Stomach (tissue), 4 donors: ENCODE data around the gene MYO16.

Source experiments
- POLR2A ChIP-seq, 4 donors: fragments of 450-650 bp; IDR thresholded peaks; one replicate each; pipeline ENCODE4 v1.6.1; 2016; ENCODE audit warnings: antibody characterized with exemption in 4 of 4, control low read depth in 2 of 4, mild to moderate bottlenecking in 1 of 4, moderate library complexity in 1 of 4
- POLR2AphosphoS5 ChIP-seq, 3 donors: sonication (generic); formaldehyde crosslinking; IDR thresholded peaks; one replicate each; pipeline ENCODE4 v1.6.1; 2016; ENCODE audit warnings: antibody characterized with exemption in 3 of 3
- TF ChIP-seq, protein P1 (sequence below), 7 experiments: fragments of 450-650 bp in 4 of 7; fragments of 200-600 bp in 3 of 7; sonication (generic) in 3 of 7; IDR thresholded peaks; one replicate each; pipeline ENCODE4 v1.5.1; 2016 to 2019; ENCODE audit warnings: antibody characterized with exemption in 7 of 7, control low read depth in 2 of 7, mild to moderate bottlenecking in 1 of 7

DNA sequence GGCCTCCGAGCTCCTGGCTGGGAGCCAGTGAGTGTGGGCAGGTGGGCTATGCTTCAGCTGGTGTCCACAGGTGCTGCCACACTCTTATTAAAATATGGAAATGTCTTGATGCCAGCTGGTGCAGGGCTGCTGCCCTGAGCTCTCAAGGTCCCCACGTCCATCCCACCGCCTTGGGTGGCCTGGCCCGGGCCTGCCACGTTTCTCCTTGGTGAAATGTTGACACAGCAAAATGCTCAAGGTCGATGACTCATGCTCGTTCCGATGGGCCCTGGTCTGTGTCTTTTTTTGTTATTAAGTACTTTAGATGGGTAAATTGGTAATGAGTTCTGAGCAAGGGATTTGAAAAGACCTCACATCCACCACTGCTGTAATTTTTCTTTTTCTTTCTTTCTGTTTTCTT, 524.7 kb downstream of the MYO16 start:
- TF ChIP-seq, protein P1, sequence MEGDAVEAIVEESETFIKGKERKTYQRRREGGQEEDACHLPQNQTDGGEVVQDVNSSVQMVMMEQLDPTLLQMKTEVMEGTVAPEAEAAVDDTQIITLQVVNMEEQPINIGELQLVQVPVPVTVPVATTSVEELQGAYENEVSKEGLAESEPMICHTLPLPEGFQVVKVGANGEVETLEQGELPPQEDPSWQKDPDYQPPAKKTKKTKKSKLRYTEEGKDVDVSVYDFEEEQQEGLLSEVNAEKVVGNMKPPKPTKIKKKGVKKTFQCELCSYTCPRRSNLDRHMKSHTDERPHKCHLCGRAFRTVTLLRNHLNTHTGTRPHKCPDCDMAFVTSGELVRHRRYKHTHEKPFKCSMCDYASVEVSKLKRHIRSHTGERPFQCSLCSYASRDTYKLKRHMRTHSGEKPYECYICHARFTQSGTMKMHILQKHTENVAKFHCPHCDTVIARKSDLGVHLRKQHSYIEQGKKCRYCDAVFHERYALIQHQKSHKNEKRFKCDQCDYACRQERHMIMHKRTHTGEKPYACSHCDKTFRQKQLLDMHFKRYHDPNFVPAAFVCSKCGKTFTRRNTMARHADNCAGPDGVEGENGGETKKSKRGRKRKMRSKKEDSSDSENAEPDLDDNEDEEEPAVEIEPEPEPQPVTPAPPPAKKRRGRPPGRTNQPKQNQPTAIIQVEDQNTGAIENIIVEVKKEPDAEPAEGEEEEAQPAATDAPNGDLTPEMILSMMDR (IDR thresholded peaks at IDR 0.05): no peak
- TF ChIP-seq POLR2A (IDR thresholded peaks at IDR 0.05) (no peak), POLR2AphosphoS5 (IDR thresholded peaks at IDR 0.05) (no peak)
